H1 (cell line): Measurements from ENCODE around the gene ARL6IP5.

Source experiments
- BRCA1 ChIP-seq: IDR thresholded peaks from 2 replicates; pipeline ENCODE4 v1.6.1; 2012; ENCODE audit warnings: low read depth, low read length, improper control_type of control experiment
- POLR2A ChIP-seq, 2 experiments: IDR thresholded peaks; 1 replicate in 1 of 2; 2 replicates in 1 of 2; pipeline ENCODE4 v1.6.1; 2011; ENCODE audit warnings: low read depth in 2 of 2, low read length in 2 of 2, mild to moderate bottlenecking in 2 of 2; ENCODE audit errors: control extremely low read depth in 1 of 2
- TBP ChIP-seq: IDR thresholded peaks from 2 replicates; pipeline ENCODE4 v1.6.1; 2011; ENCODE audit warnings: low read depth, low read length, improper control_type of control experiment
- ZNF274 ChIP-seq: IDR thresholded peaks from 2 replicates; pipeline ENCODE4 v1.7.0; 2012; ENCODE audit warnings: low read length, borderline replicate concordance; ENCODE audit errors: extremely low read depth
- TF ChIP-seq, protein P1 (sequence below), 3 experiments: IDR thresholded peaks; 1 replicate in 2 of 3; 2 replicates in 1 of 3; pipeline versions ENCODE4 v1.5.1 to v1.6.1; 2011; ENCODE audit warnings: low read length in 3 of 3, mild to moderate bottlenecking in 3 of 3, inconsistent platforms in 2 of 3, low read depth in 1 of 3, moderate library complexity in 1 of 3; ENCODE audit not compliant: insufficient read depth in 1 of 3; ENCODE audit errors: control extremely low read depth in 1 of 3

DNA sequence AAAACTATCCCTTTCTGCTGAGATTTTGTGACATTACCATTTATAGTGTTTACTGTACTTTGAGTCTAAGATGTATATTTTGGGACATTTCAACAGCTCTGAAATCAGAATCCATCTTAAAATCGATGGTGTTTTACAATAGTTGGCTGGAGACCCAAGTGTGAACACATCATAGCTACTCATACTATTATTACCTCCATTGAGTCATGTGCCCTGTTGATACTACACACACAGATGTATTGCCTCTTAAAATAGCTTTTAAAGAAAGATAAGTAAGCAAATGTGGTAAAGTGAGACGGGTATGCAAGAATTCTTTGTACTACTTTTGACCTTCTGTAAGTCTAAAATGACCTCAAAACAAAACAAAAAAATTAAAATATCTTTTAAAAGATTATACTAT lies 31.0 kb downstream of the ARL6IP5 start:
- TF ChIP-seq, protein P1, sequence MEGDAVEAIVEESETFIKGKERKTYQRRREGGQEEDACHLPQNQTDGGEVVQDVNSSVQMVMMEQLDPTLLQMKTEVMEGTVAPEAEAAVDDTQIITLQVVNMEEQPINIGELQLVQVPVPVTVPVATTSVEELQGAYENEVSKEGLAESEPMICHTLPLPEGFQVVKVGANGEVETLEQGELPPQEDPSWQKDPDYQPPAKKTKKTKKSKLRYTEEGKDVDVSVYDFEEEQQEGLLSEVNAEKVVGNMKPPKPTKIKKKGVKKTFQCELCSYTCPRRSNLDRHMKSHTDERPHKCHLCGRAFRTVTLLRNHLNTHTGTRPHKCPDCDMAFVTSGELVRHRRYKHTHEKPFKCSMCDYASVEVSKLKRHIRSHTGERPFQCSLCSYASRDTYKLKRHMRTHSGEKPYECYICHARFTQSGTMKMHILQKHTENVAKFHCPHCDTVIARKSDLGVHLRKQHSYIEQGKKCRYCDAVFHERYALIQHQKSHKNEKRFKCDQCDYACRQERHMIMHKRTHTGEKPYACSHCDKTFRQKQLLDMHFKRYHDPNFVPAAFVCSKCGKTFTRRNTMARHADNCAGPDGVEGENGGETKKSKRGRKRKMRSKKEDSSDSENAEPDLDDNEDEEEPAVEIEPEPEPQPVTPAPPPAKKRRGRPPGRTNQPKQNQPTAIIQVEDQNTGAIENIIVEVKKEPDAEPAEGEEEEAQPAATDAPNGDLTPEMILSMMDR (IDR thresholded peaks at IDR 0.05; ENCODE audit: control extremely low read depth in 1 of 3, insufficient read depth in 1 of 3, low read depth in 1 of 3, low read length in 3 of 3), result no peak
- TF ChIP-seq POLR2A (IDR thresholded peaks at IDR 0.05; ENCODE audit: control extremely low read depth in 1 of 2, low read depth in 2 of 2, low read length in 2 of 2), result no peak
- TF ChIP-seq BRCA1, result no peak
- no peak for TF ChIP-seq TBP
- no peak for TF ChIP-seq ZNF274
